ENCODE results near the gene RYK. TPM values are rescaled to one million over a fixed set of nuclear protein-coding genes. Genes with fewer than 3 reads are reported as not detected.
"Not testable (repeated sequence)": the region's sequence is repeated elsewhere in the genome, so short reads cannot be mapped to it uniquely, and the experiment has no call there.

Gene RYK
- total RNA-seq, 2 experiments from 2014 or later, result 7.8 to 9.7 TPM

GRCh38 chr3:134201201-134202130, 49.2 kb downstream of the RYK start:
- H3K27me3 Mint-ChIP-seq, result no peaks in the 10 kb centered on the region
- peaks cover 7% of the 10 kb centered on the region for H3K36me3 Mint-ChIP-seq (ENCODE audit: low read depth)
- ChIA-PET CTCF (no interaction called here), POLR2A (interaction anchor here (0.6 kb wide), 1 partner anchor 10 kb away, joined by 3 read pairs; no protein-coding TSS in a partner anchor)
- H3K27ac Mint-ChIP-seq, result no peak overlapping the region
- peaks cover 2% of the 10 kb centered on the region for H3K9me3 Mint-ChIP-seq
- H3K4me1 Mint-ChIP-seq, result no peaks in the 10 kb centered on the region
- H3K4me3 Mint-ChIP-seq, result no peak overlapping the region
- DNase-seq, result no peak

- CTCF ChIA-PET, result interaction anchor here (1.5 to 1.6 kb wide), 3 partner anchors 9 to 283 kb away, joined by 3 to 5 read pairs (median 5); no protein-coding TSS in a partner anchor
- POLR2A ChIA-PET; H3K36me3 Mint-ChIP-seq (ENCODE audit: low read depth); H3K4me1 Mint-ChIP-seq; H3K9me3 Mint-ChIP-seq; DNase-seq; H3K27ac Mint-ChIP-seq; H3K4me3 Mint-ChIP-seq; H3K27me3 Mint-ChIP-seq: not testable (repeated sequence)
Observed at GRCh38 chr3:134199880-134200279, 50.8 kb downstream of the RYK start.

- H3K4me3 Mint-ChIP-seq, result no peak overlapping the region
- CTCF ChIA-PET, result interaction anchor here (0.7 to 1.6 kb wide), 4 partner anchors 10 to 712 kb away, joined by 3 to 5 read pairs (median 4); no protein-coding TSS in a partner anchor
- POLR2A ChIA-PET, result interaction anchor here (0.5 kb wide), 1 partner anchor 24 kb away, joined by 3 read pairs; no protein-coding TSS in a partner anchor
- H3K4me1 Mint-ChIP-seq, result no peaks in the 10 kb centered on the region
- no peak overlapping the region for H3K27ac Mint-ChIP-seq
- peaks cover 7% of the 10 kb centered on the region for H3K36me3 Mint-ChIP-seq (ENCODE audit: low read depth)
- no peaks in the 10 kb centered on the region for H3K27me3 Mint-ChIP-seq
- H3K9me3 Mint-ChIP-seq, result peaks cover 2% of the 10 kb centered on the region
- no peak for DNase-seq
Observed at GRCh38 chr3:134199240-134199639, 51.4 kb downstream of the RYK start.

- ChIA-PET CTCF (interaction anchor here (0.7 to 1.5 kb wide), 2 partner anchors 11 to 713 kb away, joined by 3 to 5 read pairs; no protein-coding TSS in a partner anchor), POLR2A (no interaction called here)
- Mint-ChIP-seq H3K27me3 (no peaks in the 10 kb centered on the region), H3K4me1 (no peaks in the 10 kb centered on the region), H3K36me3 (ENCODE audit: low read depth) (peaks cover 7% of the 10 kb centered on the region), H3K4me3 (no peak overlapping the region), H3K27ac (no peak overlapping the region), H3K9me3 (peaks cover 2% of the 10 kb centered on the region)
- DNase-seq, result no peak
Observed at GRCh38 chr3:134198414-134198813, 52.2 kb downstream of the RYK start.

- POLR2A ChIA-PET, result interaction anchor here (0.6 kb wide), 1 partner anchor 276 kb away, joined by 3 read pairs; no protein-coding TSS in a partner anchor
- Mint-ChIP-seq H3K4me3 (no peak overlapping the region), H3K27ac (no peak overlapping the region), H3K36me3 (ENCODE audit: low read depth) (peaks cover 7% of the 10 kb centered on the region), H3K9me3 (peaks cover 2% of the 10 kb centered on the region), H3K27me3 (no peaks in the 10 kb centered on the region), H3K4me1 (no peaks in the 10 kb centered on the region)
- peak; percentile 48 for DNase-seq
- CTCF ChIA-PET, result interaction anchor here (1.5 kb wide), 1 partner anchor 15 kb away, joined by 4 read pairs; no protein-coding TSS in a partner anchor
Observed at GRCh38 chr3:134197681-134198261, 52.9 kb downstream of the RYK start.

GRCh38 chr3:134194247-134194646, 56.4 kb downstream of the RYK start:
- ChIA-PET CTCF (no interaction called here), POLR2A (no interaction called here)
- no peak overlapping the region for H3K27ac Mint-ChIP-seq
- DNase-seq, result no peak
- H3K36me3 Mint-ChIP-seq (ENCODE audit: low read depth), result peaks cover 2% of the 10 kb centered on the region
- no peaks in the 10 kb centered on the region for H3K4me1 Mint-ChIP-seq
- H3K9me3 Mint-ChIP-seq, result no peaks in the 10 kb centered on the region
- no peak overlapping the region for H3K4me3 Mint-ChIP-seq
- H3K27me3 Mint-ChIP-seq, result no peaks in the 10 kb centered on the region

GRCh38 chr3:134190250-134190649, 60.4 kb downstream of the RYK start:
- Mint-ChIP-seq H3K9me3 (no peaks in the 10 kb centered on the region), H3K36me3 (ENCODE audit: low read depth) (peaks cover 2% of the 10 kb centered on the region), H3K4me1 (no peaks in the 10 kb centered on the region), H3K27ac (no peak overlapping the region), H3K4me3 (no peak overlapping the region), H3K27me3 (no peaks in the 10 kb centered on the region)
- DNase-seq, result no peak
- ChIA-PET POLR2A (no interaction called here), CTCF (no interaction called here)

- H3K9me3 Mint-ChIP-seq, result no peaks in the 10 kb centered on the region
- no peak overlapping the region for H3K4me3 Mint-ChIP-seq
- POLR2A ChIA-PET, result no interaction called here
- CTCF ChIA-PET, result no interaction called here
- H3K27me3 Mint-ChIP-seq, result no peaks in the 10 kb centered on the region
- no peak overlapping the region for H3K27ac Mint-ChIP-seq
- H3K4me1 Mint-ChIP-seq, result no peaks in the 10 kb centered on the region
- H3K36me3 Mint-ChIP-seq (ENCODE audit: low read depth), result peaks cover 2% of the 10 kb centered on the region
- no peak for DNase-seq
Observed at GRCh38 chr3:134189849-134190248, 60.8 kb downstream of the RYK start.

GRCh38 chr3:134186391-134186790, 64.3 kb downstream of the RYK start:
- no peak for DNase-seq
- Mint-ChIP-seq H3K27ac (no peak overlapping the region), H3K27me3 (no peaks in the 10 kb centered on the region), H3K9me3 (no peaks in the 10 kb centered on the region), H3K4me1 (no peaks in the 10 kb centered on the region), H3K4me3 (no peak overlapping the region), H3K36me3 (ENCODE audit: low read depth) (peaks cover 2% of the 10 kb centered on the region)
- ChIA-PET CTCF (no interaction called here), POLR2A (no interaction called here)

GRCh38 chr3:134180761-134181160, 69.9 kb downstream of the RYK start:
- Mint-ChIP-seq H3K9me3 (no peaks in the 10 kb centered on the region), H3K4me1 (no peaks in the 10 kb centered on the region), H3K4me3 (no peak overlapping the region), H3K27me3 (no peaks in the 10 kb centered on the region), H3K36me3 (ENCODE audit: low read depth) (no peaks in the 10 kb centered on the region), H3K27ac (no peak overlapping the region)
- DNase-seq, result no peak
- ChIA-PET CTCF (no interaction called here), POLR2A (no interaction called here)

GRCh38 chr3:134179508-134179907, 71.2 kb downstream of the RYK start:
- no peak overlapping the region for H3K27ac Mint-ChIP-seq
- DNase-seq, result no peak
- H3K9me3 Mint-ChIP-seq, result no peaks in the 10 kb centered on the region
- POLR2A ChIA-PET, result no interaction called here
- no peaks in the 10 kb centered on the region for H3K4me1 Mint-ChIP-seq
- CTCF ChIA-PET, result interaction anchor here (1.5 kb wide), 1 partner anchor 294 kb away, joined by 3 read pairs; no protein-coding TSS in a partner anchor
- H3K4me3 Mint-ChIP-seq, result no peak overlapping the region
- H3K27me3 Mint-ChIP-seq, result no peaks in the 10 kb centered on the region
- H3K36me3 Mint-ChIP-seq (ENCODE audit: low read depth), result peaks cover 1% of the 10 kb centered on the region

- no peak for DNase-seq
- ChIA-PET POLR2A (no interaction called here), CTCF (no interaction called here)
- H3K4me1 Mint-ChIP-seq, result no peaks in the 10 kb centered on the region
- H3K9me3 Mint-ChIP-seq, result no peaks in the 10 kb centered on the region
- no peak overlapping the region for H3K4me3 Mint-ChIP-seq
- H3K27ac Mint-ChIP-seq, result no peak overlapping the region
- no peaks in the 10 kb centered on the region for H3K27me3 Mint-ChIP-seq
- no peaks in the 10 kb centered on the region for H3K36me3 Mint-ChIP-seq (ENCODE audit: low read depth)
Observed at GRCh38 chr3:134163096-134163495, 87.6 kb downstream of the RYK start.

GRCh38 chr3:134161898-134162615, 88.6 kb downstream of the RYK start:
- H3K4me1 Mint-ChIP-seq, result no peaks in the 10 kb centered on the region
- no peaks in the 10 kb centered on the region for H3K36me3 Mint-ChIP-seq (ENCODE audit: low read depth)
- no peaks in the 10 kb centered on the region for H3K9me3 Mint-ChIP-seq
- H3K27me3 Mint-ChIP-seq, result no peaks in the 10 kb centered on the region
- no peak overlapping the region for H3K27ac Mint-ChIP-seq
- H3K4me3 Mint-ChIP-seq, result no peak overlapping the region
- ChIA-PET CTCF (no interaction called here), POLR2A (no interaction called here)
- no peak for DNase-seq

Measured in activated CD4-positive, alpha-beta T cell treated with anti-CD3 and anti-CD28 coated beads, Interleukin-2, amount 10 ng/mL, durations not matched to agents 7 days and 5 days (primary cell).